HUES64 (cell line): ENCODE results near the gene INTS6L. TPM values are rescaled to one million over a fixed set of nuclear protein-coding genes. Genes with fewer than 3 reads are reported as not detected.

Source experiments
- H3K27ac ChIP-seq: 2 replicates; pipeline ENCODE4 v1.7.0; 2013; ENCODE audit warnings: low read depth, low read length, inconsistent platforms
- H3K27me3 ChIP-seq: 2 replicates; pipeline ENCODE4 v1.6.1; 2013; ENCODE audit warnings: mild to moderate bottlenecking, low read length; ENCODE audit not compliant: insufficient read depth
- H3K36me3 ChIP-seq: 2 replicates; pipeline ENCODE4 v1.6.1; 2013; ENCODE audit warnings: mild to moderate bottlenecking, low read length; ENCODE audit not compliant: insufficient read depth
- H3K4me1 ChIP-seq: 2 replicates; pipeline ENCODE4 v1.6.1; 2013; ENCODE audit warnings: mild to moderate bottlenecking, low read length, moderate library complexity; ENCODE audit not compliant: insufficient read depth
- H3K4me3 ChIP-seq: 2 replicates; pipeline ENCODE4 v1.5.1; 2013; ENCODE audit warnings: mild to moderate bottlenecking, low read length, moderate library complexity
- H3K9ac ChIP-seq: 2 replicates; pipeline ENCODE4 v1.6.1; 2013; ENCODE audit warnings: mild to moderate bottlenecking, low read depth, low read length
- H3K9me3 ChIP-seq: 2 replicates; pipeline ENCODE4 v1.6.1; 2013; ENCODE audit warnings: low read depth, low read length; ENCODE audit not compliant: insufficient read depth
- WGBS: fragments of 150-250, 120-280 bp; methylation state at CpG from one replicate; pipeline ENCODE4 v1.1.7; 2013; ENCODE audit warnings: missing lambda C conversion rate; 5-methylcytosine and 5-hydroxymethylcytosine counted together
- polyA plus RNA-seq, 2 experiments: library from polyadenylated mRNA; stranded (reverse); fragments of 50-300 nt; gene quantifications; one replicate each; pipeline ENCODE4 v1.2.3, GENCODE V29; 2013

The INTS6L gene, protein sequence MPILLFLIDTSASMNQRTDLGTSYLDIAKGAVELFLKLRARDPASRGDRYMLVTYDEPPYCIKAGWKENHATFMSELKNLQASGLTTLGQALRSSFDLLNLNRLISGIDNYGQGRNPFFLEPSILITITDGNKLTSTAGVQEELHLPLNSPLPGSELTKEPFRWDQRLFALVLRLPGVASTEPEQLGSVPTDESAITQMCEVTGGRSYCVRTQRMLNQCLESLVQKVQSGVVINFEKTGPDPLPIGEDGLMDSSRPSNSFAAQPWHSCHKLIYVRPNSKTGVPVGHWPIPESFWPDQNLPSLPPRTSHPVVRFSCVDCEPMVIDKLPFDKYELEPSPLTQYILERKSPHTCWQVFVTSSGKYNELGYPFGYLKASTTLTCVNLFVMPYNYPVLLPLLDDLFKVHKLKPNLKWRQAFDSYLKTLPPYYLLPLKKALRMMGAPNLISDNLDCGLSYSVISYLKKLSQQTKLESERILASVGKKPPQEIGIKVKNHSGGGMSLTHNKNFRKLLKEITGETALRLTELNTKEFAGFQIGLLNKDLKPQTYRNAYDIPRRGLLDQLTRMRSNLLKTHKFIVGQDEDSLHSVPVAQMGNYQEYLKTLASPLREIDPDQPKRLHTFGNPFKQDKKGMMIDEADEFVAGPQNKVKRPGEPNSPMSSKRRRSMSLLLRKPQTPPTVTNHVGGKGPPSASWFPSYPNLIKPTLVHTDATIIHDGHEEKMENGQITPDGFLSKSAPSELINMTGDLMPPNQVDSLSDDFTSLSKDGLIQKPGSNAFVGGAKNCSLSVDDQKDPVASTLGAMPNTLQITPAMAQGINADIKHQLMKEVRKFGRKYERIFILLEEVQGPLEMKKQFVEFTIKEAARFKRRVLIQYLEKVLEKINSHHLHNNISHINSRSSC
- polyA plus RNA-seq (2013, experiment 1 of 2): 6.3 TPM
- 6.4 TPM for polyA plus RNA-seq (2013, experiment 2 of 2)

DNA sequence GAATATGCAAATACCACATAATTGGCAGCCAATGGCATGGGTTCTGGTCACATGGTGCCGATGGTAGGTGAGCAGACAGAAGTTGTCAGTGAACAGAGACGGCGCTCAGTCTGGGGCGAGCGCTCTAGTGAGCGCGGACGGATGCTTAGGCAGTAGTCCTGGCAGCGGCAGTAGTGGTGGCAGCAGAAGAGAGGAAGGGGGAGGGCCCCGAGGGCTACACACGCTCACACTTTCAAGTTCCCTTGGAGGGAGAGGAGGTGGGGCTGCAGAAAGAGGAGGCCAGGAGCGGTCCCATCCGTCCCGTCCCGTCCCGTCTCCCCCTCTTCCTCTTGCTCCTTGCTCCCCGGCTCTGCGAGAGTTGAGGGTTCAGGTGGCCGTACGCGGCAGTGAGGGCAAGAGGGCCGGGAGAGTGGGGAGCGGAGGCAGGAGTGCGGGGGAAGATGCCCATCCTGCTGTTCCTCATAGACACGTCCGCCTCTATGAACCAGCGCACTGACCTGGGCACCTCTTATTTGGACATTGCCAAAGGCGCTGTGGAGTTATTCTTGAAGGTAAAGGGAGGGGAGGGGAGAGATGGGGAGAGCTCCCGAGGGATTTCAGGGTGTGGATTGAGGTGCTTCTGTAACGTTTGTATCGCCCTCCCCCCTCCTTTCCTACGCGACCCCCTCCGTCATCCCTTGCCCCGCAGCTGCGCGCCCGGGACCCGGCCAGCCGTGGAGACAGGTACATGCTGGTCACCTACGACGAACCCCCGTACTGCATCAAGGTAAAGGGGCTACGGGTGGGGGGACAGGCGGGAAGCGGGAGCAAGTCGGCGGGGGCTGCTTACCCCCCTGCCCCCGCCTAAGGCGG lies at the start of gene INTS6L:
INTS6L (plus strand) TSS at position 108 of the 852 bp plus-strand sequence; CDS start at position 441, 333 bp downstream.
- peak within 1 kb of the TSS; percentile 69 for H3K9ac ChIP-seq
- H3K36me3 ChIP-seq: no peaks in the 10 kb centered on the region
- no peaks in the 10 kb centered on the region for H3K27me3 ChIP-seq
- peaks cover 10% of the 10 kb centered on the region; the same call in 1 of the 2 replicates for H3K4me1 ChIP-seq
- peak within 1 kb of the TSS; percentile 81 for H3K4me3 ChIP-seq
- peak within 1 kb of the TSS; percentile 75; the same call in 1 of the 2 replicates for H3K27ac ChIP-seq
- under 1% methylated on average over 34 of the region's 50 CpGs for WGBS
- no peaks in the 10 kb centered on the region for H3K9me3 ChIP-seq

DNA sequence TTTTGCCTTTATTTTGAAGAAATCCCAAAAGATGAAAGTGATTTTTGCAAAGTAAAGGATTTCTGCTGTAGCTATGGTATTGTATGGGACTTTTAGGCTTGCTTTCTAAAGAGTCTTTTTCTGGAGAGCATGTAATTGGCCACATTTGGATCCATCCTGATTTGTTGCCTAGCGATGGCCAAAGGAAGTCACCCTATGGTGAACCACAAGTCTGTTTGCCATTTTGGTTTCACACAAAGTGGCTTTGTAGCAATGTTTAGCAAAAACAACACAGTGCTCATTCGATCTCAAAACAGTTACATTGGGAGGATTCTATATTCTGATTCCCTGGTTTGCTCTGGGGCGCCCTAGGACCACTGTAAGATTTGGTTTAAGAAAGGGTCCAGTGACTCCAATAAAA lies 44.1 kb upstream of the INTS6L start:
- no peak overlapping the region for H3K9ac ChIP-seq
- H3K27ac ChIP-seq: no peak overlapping the region
- WGBS: 100% methylated on average over 2 of the region's 3 CpGs
- no peaks in the 10 kb centered on the region for H3K9me3 ChIP-seq
- H3K27me3 ChIP-seq: no peaks in the 10 kb centered on the region
- no peaks in the 10 kb centered on the region for H3K36me3 ChIP-seq
- H3K4me3 ChIP-seq: no peak overlapping the region
- no peaks in the 10 kb centered on the region for H3K4me1 ChIP-seq

DNA sequence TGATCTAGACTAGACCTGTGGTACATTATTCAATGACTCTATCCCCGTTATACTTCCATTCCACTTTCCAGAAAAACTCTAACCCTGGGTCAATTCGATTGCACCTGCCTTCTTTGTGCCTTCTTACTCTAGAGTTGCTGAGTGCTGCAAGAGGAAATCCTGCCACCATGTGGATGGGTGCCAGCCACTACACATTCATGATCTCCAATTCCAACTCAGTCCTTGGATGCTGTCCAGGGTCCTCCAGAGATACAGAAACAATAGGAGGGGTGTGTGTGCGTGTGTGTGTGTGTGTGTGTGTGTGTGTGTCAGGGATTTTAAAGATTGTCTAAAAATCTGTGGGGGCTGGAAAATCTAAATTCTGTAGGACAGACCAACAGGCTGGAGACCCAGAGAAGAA lies 42.9 kb upstream of the INTS6L start:
- Histone ChIP-seq H3K27ac (no peak overlapping the region), H3K9me3 (no peaks in the 10 kb centered on the region), H3K36me3 (no peaks in the 10 kb centered on the region), H3K9ac (no peak overlapping the region), H3K4me3 (no peak overlapping the region), H3K4me1 (no peaks in the 10 kb centered on the region), H3K27me3 (no peaks in the 10 kb centered on the region)
- WGBS: 30% methylated on average over 3 of the region's 3 CpGs

DNA sequence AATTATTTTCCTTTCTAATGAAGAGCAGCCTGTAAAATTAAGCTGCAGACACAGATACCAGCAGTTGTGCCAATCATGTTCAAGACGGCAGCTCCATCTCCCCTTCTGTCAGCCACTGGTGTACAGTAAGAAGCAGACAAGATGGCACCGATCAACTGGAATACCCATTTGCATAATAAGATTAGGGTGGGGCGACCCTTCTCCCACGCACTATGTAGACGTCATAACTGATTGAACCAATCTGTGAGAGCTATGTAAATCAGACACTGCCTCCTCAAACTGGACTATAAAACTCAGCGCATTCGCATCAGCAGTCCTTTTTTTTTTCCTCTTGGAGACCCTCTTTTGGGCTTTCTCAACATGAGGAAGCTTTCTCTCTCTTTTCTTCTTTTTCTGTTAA lies 40.4 kb upstream of the INTS6L start:
- WGBS: 93% methylated on average over 7 of the region's 7 CpGs
- H3K36me3 ChIP-seq: no peaks in the 10 kb centered on the region
- H3K4me1 ChIP-seq: no peaks in the 10 kb centered on the region
- no peak overlapping the region for H3K4me3 ChIP-seq
- H3K9me3 ChIP-seq: no peaks in the 10 kb centered on the region
- no peaks in the 10 kb centered on the region for H3K27me3 ChIP-seq
- H3K27ac ChIP-seq: no peak overlapping the region
- H3K9ac ChIP-seq: no peak overlapping the region

DNA sequence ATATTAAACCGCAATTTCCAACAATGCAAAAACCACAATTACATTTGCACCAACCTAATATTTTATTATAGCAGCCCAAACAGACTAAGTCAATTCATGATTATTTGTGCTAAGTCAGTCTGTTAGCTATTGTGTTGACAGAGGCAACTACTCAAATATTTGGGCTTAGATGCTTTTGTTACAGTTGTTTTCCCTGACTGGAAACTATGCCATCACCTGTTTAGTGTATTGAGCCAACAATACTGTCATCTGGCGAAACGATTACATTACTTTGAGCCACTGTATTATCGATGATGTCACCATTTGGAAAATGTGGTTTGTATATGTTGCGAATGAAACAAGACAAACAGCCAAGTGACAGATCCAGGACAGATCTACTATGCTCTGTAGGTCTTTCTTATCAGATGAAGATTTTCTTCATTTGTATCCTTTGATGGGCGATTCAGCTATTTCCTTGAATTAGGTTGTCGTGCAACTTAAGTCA lies 38.7 kb upstream of the INTS6L start:
- 96% methylated on average over 7 of the region's 7 CpGs for WGBS
- no peaks in the 10 kb centered on the region for H3K36me3 ChIP-seq
- H3K9me3 ChIP-seq: no peaks in the 10 kb centered on the region
- H3K27ac ChIP-seq: no peak overlapping the region
- H3K27me3 ChIP-seq: no peaks in the 10 kb centered on the region
- no peaks in the 10 kb centered on the region for H3K4me1 ChIP-seq
- no peak overlapping the region for H3K9ac ChIP-seq
- H3K4me3 ChIP-seq: no peak overlapping the region

DNA sequence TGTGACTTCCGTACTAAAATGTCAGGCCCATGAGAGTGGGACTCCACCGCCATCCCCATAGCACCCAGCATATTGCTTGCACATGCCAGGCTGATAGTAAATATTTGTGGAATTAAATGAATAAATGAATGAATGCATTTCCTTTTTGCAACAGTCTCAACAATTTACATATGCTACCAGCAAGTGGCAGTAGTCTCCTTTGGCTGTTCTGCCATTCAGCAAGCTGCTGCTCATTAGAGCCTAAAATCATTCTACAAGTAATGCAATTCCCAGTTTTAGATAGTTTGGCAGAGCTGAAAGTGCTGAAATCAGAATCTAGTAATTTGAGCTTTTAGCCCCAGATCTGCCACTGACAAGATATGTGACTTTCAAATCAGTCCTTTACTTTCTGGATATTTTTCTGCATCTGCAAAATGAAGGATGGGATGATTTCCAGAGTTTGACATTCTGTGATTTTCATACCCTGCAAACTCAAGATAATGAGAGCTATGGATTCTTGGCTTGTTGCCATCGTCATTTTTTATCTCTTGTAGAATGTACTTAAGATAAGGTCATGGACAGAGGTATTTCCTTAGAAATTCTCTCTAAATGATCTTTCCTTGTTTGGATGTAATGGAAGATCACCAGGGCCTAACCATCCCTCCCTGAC lies 35.7 kb upstream of the INTS6L start:
- Histone ChIP-seq H3K4me3 (no peak overlapping the region), H3K27me3 (no peaks in the 10 kb centered on the region), H3K4me1 (no peaks in the 10 kb centered on the region), H3K9me3 (no peaks in the 10 kb centered on the region), H3K9ac (no peak overlapping the region), H3K27ac (no peak overlapping the region), H3K36me3 (no peaks in the 10 kb centered on the region)
- WGBS: 77% methylated on average over 3 of the region's 3 CpGs

DNA sequence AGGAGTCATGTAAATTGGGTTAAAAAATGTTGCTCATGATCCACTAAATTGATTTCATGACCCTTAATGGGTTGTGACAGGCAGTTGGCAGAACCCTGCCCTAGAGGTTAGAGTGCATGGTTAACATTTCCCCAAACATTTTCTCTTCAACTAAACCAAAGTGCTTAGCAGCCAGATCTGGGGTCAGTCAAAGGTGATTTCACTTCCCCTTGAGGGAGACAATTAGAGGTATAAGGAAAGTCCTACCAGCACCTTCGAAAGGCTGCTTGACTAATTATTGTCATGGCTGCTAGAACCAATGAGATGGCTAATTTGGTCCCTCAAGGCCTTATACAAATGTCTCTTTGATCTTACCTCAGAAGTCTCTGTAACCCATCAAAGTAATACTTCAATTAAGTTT lies 30.9 kb upstream of the INTS6L start:
- WGBS: 90% methylated on average over 1 of the region's 1 CpG
- Histone ChIP-seq H3K36me3 (no peaks in the 10 kb centered on the region), H3K4me1 (no peaks in the 10 kb centered on the region), H3K4me3 (no peak overlapping the region), H3K9ac (no peak overlapping the region), H3K27me3 (no peaks in the 10 kb centered on the region), H3K27ac (no peak overlapping the region), H3K9me3 (no peaks in the 10 kb centered on the region)

DNA sequence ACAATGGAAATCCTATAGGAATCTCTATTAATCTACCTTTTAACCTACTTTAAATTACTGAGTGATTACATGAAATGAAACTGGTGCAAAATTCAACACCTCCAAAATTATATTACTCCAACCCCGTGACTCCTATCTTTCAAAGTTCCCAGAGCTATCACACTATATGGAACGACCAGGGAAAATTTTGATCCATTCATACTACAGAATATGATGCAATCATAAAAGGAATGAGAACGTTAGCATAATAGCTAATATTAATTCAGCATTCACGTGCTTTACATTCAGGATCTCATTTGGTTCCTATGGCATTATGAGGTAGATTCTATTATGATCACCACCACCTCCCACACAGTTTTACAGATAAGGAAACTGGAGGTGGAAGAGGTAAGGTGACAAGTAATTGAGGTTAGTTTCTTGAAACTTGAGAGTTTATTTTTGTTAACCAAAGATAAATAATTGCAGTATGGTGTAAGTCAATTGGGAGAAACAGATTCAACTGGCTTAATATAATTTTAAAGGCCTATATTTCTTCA lies 29.4 kb upstream of the INTS6L start:
- Histone ChIP-seq H3K27ac (no peak overlapping the region), H3K27me3 (no peaks in the 10 kb centered on the region), H3K4me1 (no peaks in the 10 kb centered on the region), H3K4me3 (no peak overlapping the region), H3K9me3 (no peaks in the 10 kb centered on the region), H3K9ac (no peak overlapping the region), H3K36me3 (no peaks in the 10 kb centered on the region)
- 93% methylated on average over 2 of the region's 4 CpGs for WGBS

DNA sequence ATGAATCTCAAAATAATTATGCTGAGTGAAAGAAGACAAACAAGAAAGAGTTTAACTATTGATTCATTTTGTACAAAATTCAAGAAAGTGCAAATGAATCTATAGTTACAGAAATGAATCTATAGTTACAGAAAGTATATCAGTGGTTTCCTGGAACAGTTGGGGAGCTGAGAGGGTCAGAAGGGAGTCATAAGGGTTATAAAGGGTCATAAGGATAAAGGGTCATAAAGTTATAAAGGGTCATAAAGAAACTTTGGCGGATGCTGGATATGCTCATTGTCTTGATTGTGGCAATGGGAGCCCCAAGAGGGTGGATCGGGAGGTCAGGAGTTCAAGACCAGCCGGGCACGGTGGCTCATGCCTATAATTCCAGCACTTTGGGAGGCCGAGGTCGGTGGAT lies 26.0 kb upstream of the INTS6L start:
- Histone ChIP-seq H3K27ac (no peak overlapping the region), H3K4me1 (no peaks in the 10 kb centered on the region), H3K9me3 (no peaks in the 10 kb centered on the region), H3K27me3 (no peaks in the 10 kb centered on the region), H3K36me3 (no peaks in the 10 kb centered on the region), H3K4me3 (no peak overlapping the region), H3K9ac (no peak overlapping the region)
- WGBS: 88% methylated on average over 6 of the region's 6 CpGs

DNA sequence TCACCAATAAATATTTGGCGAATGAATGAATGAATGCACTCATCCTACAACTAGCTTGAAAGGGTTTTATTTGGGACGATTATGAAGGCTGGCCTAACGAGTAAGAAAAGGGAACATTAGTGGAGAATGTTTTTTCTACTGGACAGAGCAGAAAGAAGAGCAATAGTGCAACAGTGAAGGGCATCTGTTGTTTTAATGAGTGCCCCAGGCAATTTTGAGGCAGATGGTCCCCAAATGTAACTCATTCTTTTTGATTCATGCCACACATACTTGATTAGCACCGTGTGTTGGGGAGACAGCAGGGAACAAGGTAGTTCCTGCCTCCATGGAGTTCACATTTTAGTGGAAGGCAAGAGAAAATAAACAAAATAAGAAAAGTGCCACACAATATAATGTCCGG lies 22.7 kb upstream of the INTS6L start:
- Histone ChIP-seq H3K9ac (no peak overlapping the region), H3K4me3 (no peak overlapping the region), H3K9me3 (no peaks in the 10 kb centered on the region), H3K36me3 (no peaks in the 10 kb centered on the region), H3K27me3 (no peaks in the 10 kb centered on the region), H3K4me1 (no peaks in the 10 kb centered on the region), H3K27ac (no peak overlapping the region)
- 87% methylated on average over 4 of the region's 5 CpGs for WGBS
